Measurements from ENCODE around the gene PYCARD.

The PYCARD gene

DNA sequence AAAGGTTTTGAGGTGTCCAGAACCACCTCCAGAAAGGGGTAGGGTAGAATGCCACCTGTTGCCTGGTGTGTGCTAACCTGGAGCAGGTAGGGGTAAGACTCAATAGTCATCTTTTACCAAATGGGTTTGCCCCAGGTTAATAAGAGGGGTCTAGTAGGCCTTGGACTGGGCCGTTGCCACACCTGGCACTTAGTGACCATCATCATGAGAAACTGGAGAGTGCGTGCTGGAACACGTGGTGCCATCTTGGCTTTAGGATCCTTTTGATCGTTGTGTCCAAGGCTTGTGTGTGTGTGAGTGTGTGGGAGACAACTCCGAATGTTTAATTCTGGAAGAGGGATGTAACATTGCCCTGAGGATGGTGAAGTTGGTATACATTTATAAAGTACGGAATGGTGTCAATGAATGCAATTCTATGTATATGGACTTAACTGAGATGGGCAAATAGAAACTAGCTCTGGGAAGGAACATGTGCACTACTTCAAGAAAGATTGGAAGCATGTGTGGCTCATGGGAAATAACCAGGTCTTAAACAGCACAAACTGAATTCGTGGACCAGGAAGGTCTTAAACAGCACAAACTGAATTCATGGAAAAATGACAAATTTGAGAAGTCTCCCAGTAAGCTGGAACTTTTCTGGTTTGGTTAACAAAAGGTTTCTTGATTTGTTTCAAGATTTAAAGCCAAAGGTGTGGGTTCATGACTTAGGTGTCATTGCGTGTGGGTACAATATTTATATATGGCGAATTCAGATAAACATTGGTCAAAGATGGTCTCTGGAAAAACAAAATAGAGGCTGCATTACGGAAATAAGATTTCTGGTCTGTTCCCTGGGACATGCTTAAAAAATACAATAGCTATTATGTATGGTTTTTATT is 15.4 kb downstream of the PYCARD start:
- H3K4me3 ChIP-seq (ENCODE audit: low read length) = no peak overlapping the region
- DNase-seq (ENCODE audit: low read depth) = no peak
- TF ChIP-seq, protein P1, sequence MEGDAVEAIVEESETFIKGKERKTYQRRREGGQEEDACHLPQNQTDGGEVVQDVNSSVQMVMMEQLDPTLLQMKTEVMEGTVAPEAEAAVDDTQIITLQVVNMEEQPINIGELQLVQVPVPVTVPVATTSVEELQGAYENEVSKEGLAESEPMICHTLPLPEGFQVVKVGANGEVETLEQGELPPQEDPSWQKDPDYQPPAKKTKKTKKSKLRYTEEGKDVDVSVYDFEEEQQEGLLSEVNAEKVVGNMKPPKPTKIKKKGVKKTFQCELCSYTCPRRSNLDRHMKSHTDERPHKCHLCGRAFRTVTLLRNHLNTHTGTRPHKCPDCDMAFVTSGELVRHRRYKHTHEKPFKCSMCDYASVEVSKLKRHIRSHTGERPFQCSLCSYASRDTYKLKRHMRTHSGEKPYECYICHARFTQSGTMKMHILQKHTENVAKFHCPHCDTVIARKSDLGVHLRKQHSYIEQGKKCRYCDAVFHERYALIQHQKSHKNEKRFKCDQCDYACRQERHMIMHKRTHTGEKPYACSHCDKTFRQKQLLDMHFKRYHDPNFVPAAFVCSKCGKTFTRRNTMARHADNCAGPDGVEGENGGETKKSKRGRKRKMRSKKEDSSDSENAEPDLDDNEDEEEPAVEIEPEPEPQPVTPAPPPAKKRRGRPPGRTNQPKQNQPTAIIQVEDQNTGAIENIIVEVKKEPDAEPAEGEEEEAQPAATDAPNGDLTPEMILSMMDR (conservative IDR thresholded peaks at IDR 0.05; ENCODE audit: low read length) = no peak

DNA sequence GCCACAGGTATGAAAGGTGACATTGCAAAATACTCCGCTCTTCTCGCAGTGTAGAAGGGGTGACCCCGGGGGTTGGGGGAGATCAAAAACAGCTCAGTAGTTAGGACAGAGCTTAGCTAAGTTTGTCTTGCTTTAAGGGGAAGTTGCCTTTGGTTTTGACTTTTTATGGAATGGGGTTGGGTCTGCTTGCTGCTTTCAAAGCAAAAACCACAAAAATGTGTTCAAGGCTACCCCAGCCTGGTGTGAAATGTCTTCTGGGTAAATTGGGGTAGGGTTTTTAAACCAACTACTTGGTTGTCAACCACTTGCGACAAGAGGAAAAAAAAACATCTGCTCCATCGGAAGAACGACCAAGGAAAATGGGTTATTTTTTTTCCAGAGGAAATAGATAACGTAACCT is 16.4 kb downstream of the PYCARD start:
- TF ChIP-seq, protein P1 (conservative IDR thresholded peaks at IDR 0.05; ENCODE audit: low read length) = no peak
- DNase-seq (ENCODE audit: low read depth) = no peak
- no peak overlapping the region for H3K4me3 ChIP-seq (ENCODE audit: low read length)

DNA sequence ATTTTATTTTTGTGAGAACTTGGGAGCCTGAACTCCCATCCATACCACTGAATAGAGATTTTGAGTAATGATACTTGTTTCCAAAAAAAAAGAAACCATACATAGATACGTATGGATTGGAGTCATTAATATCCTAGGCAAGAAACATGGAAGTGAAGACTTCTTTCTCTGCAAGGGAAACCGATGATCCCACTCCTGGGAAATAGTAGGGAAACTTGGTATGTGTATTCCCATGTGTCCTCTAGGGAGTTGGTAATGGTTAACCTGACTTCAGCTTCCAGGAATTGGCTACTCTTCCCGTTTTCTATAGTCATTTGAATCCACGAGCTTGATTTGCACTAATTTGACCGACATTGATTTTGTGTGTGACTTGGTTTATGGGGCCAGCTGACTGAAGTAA is 17.2 kb downstream of the PYCARD start:
- no peak overlapping the region for H3K4me3 ChIP-seq (ENCODE audit: low read length)
- TF ChIP-seq, protein P1 (conservative IDR thresholded peaks at IDR 0.05; ENCODE audit: low read length) = no peak
- DNase-seq (ENCODE audit: low read depth) = no peak

DNA sequence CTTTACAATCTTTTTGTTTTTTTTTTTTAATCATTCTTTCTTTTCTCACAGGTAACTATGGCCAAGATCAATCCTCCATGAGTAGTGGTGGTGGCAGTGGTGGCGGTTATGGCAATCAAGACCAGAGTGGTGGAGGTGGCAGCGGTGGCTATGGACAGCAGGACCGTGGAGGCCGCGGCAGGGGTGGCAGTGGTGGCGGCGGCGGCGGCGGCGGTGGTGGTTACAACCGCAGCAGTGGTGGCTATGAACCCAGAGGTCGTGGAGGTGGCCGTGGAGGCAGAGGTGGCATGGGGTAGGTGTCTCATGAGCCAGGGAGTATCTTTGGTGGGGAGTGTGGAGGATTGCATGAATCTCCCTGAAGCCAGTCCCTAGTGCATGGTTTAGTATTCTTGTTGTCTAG is 17.7 kb downstream of the PYCARD start:
- TF ChIP-seq, protein P1 (conservative IDR thresholded peaks at IDR 0.05; ENCODE audit: low read length) = no peak
- no peak for DNase-seq (ENCODE audit: low read depth)
- no peak overlapping the region for H3K4me3 ChIP-seq (ENCODE audit: low read length)

DNA sequence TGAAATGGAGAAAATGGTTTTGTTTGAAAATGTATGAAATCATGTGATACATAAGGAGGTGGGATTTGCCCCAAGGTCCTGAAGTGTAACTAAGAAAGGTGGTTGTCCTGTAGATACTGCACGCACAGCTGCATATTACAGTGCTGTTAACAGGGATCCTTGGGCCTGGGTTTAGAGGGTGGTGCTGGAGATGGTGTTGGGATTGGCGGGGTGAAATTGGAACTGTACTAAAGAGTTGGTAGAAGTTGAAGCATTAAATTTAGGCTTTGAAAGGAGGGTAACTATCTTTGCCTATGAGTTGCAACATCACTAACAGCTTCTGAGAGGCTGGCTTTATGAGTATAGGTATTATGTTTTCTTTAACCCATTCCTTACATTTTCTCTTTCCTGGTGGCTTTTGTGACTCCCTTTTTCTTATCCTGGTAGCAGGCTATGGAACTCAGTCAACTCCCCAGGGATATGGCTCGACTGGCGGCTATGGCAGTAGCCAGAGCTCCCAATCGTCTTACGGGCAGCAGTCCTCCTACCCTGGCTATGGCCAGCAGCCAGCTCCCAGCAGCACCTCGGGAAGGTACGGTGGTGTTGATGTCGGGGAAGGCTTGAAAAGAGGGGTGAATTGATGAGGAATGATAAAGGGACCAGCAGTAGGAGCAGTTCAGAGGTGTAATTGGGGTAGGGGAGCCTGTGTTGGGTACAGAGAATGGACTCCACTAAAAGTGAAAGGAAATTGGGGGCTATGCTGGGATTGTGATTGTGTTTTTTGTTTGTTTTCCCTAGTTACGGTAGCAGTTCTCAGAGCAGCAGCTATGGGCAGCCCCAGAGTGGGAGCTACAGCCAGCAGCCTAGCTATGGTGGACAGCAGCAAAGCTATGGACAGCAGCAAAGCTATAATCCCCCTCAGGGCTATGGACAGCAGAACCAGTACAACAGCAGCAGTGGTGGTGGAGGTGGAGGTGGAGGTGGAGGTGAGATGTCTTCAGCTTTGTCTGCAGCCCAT is 18.8 kb downstream of the PYCARD start:
- TF ChIP-seq, protein P1 (conservative IDR thresholded peaks at IDR 0.05; ENCODE audit: low read length) = no peak
- no peak for DNase-seq (ENCODE audit: low read depth)
- H3K4me3 ChIP-seq (ENCODE audit: low read length) = no peak overlapping the region; the same call in 1 of the 2 replicates

DNA sequence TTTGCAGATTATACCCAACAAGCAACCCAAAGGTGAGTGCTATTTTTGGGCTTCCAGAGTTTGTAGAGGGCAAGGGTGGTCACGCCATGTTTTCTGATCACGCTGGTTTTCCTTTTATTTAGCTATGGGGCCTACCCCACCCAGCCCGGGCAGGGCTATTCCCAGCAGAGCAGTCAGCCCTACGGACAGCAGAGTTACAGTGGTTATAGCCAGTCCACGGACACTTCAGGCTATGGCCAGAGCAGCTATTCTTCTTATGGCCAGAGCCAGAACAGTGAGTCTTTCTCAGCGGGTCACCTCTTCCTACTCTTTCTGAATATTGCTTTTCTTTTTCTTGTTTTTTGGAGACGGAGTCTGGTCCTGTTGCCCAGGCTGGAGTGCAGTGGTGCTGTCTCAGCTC is 20.2 kb downstream of the PYCARD start:
- H3K4me3 ChIP-seq (ENCODE audit: low read length) = peak overlapping the region; percentile 94
- DNase-seq (ENCODE audit: low read depth) = no peak
- TF ChIP-seq, protein P1 (conservative IDR thresholded peaks at IDR 0.05; ENCODE audit: low read length) = no peak

All from AG10803 (cell line).